CD4-positive, alpha-beta T cell treated with Interferon alpha-2 for 1 hour (primary cell): ENCODE data around the gene RREB1.
A peak's percentile ranks its signal among the peaks of the same experiment; 100 is the strongest.

Experiments used
- DNase-seq, 2 donors: peaks; one replicate each; pipeline ENCODE4 v3.0.0-alpha.2; 2020 to 2022

Gene RREB1

GRCh38 chr6:7127680-7128079 is 19.9 kb downstream of the RREB1 start:
- no peak for DNase-seq

GRCh38 chr6:7129360-7129759 is 21.6 kb downstream of the RREB1 start:
- DNase-seq: no peak

- DNase-seq: no peak
Observed at GRCh38 chr6:7129784-7130569, 22.2 kb downstream of the RREB1 start.

- DNase-seq: no peak
Observed at GRCh38 chr6:7131390-7131789, 23.6 kb downstream of the RREB1 start.

GRCh38 chr6:7132398-7133035 is 24.8 kb downstream of the RREB1 start:
- no peak for DNase-seq

- no peak for DNase-seq
Observed at GRCh38 chr6:7134999-7135745, 27.4 kb downstream of the RREB1 start.

GRCh38 chr6:7135755-7136154 is 28.0 kb downstream of the RREB1 start:
- DNase-seq: no peak

- DNase-seq: peak in 1 of 2 donors; percentile 41
Observed at GRCh38 chr6:7136859-7137334, 29.1 kb downstream of the RREB1 start.

- peak; percentile 54 to 70 for DNase-seq
Observed at GRCh38 chr6:7137335-7138045, 29.7 kb downstream of the RREB1 start.

- no peak for DNase-seq
Observed at GRCh38 chr6:7138046-7138531, 30.3 kb downstream of the RREB1 start.

GRCh38 chr6:7138921-7139358 is 31.2 kb downstream of the RREB1 start:
- DNase-seq: peak; percentile 64 to 70

GRCh38 chr6:7139835-7140470 is 32.2 kb downstream of the RREB1 start:
- no peak for DNase-seq

- DNase-seq: peak; percentile 74 to 81
Observed at GRCh38 chr6:7140631-7141378, 33.0 kb downstream of the RREB1 start.

GRCh38 chr6:7142228-7142801 is 34.6 kb downstream of the RREB1 start:
- DNase-seq: no peak

- no peak for DNase-seq
Observed at GRCh38 chr6:7142918-7143475, 35.2 kb downstream of the RREB1 start.

GRCh38 chr6:7143476-7143974 is 35.8 kb downstream of the RREB1 start:
- no peak for DNase-seq

GRCh38 chr6:7144872-7145584 is 37.3 kb downstream of the RREB1 start:
- DNase-seq: no peak

- DNase-seq: no peak
Observed at GRCh38 chr6:7145585-7145884, 37.8 kb downstream of the RREB1 start.

- DNase-seq: no peak
Observed at GRCh38 chr6:7145885-7146828, 38.4 kb downstream of the RREB1 start.
